CD4-positive, CD25-positive, alpha-beta regulatory T cell (primary cell): Measurements from ENCODE around the gene SETD5. TPM values are rescaled to one million over a fixed set of nuclear protein-coding genes. Genes with fewer than 3 reads are reported as not detected.
A peak's percentile ranks its signal among the peaks of the same experiment; 100 is the strongest.

Experiments
- ATAC-seq, 2 donors: fragments of 150-1000 bp; cut with Tn5 transposase; one replicate each; pipeline ENCODE4 v1.10.0; 2021; ENCODE audit warnings: low read depth in 2 of 2, moderate number of reproducible peaks in 2 of 2, moderate library complexity in 1 of 2
- DNase-seq, 3 donors: peaks; one replicate each; pipeline versions ENCODE4 v3.0.0 to v3.0.0-alpha.2; 2012 to 2022; ENCODE audit warnings: mixed read lengths in 1 of 3
- H3K27ac ChIP-seq: one replicate; pipeline ENCODE4 v1.7.0; 2013; ENCODE audit warnings: mild to moderate bottlenecking, low read length; ENCODE audit not compliant: insufficient read depth, poor library complexity, severe bottlenecking
- H3K27me3 ChIP-seq: one replicate; pipeline ENCODE4 v1.7.0; 2013; ENCODE audit warnings: low read length; ENCODE audit not compliant: control insufficient read depth, insufficient read depth
- H3K36me3 ChIP-seq: one replicate; pipeline ENCODE4 v1.7.0; 2013; ENCODE audit warnings: mild to moderate bottlenecking, low read length, moderate library complexity; ENCODE audit not compliant: control insufficient read depth, insufficient read depth
- H3K4me1 ChIP-seq: 2 replicates; pipeline ENCODE4 v1.7.0; 2013; ENCODE audit warnings: mild to moderate bottlenecking, low read length; ENCODE audit not compliant: insufficient read depth, control insufficient read depth, poor library complexity, severe bottlenecking
- H3K4me3 ChIP-seq: one replicate; pipeline ENCODE4 v1.7.0; 2013; ENCODE audit warnings: low read depth, mild to moderate bottlenecking, low read length, moderate library complexity
- H3K9me3 ChIP-seq, 2 experiments: 1 replicate in 1 of 2; 2 replicates in 1 of 2; pipeline ENCODE4 v1.7.0; 2013; ENCODE audit warnings: low read length in 2 of 2, mild to moderate bottlenecking in 1 of 2, moderate library complexity in 1 of 2; ENCODE audit not compliant: control insufficient read depth in 2 of 2
- H3K27ac Mint-ChIP-seq, 3 donors: one replicate each; pipeline ENCODE4 v1.8.0; 2020 to 2022; ENCODE audit warnings: mild to moderate bottlenecking in 3 of 3, mixed read lengths in 3 of 3, moderate library complexity in 2 of 3
- H3K27me3 Mint-ChIP-seq: one replicate; pipeline ENCODE4 v1.8.0; 2022; ENCODE audit warnings: mild to moderate bottlenecking, mixed read lengths
- H3K36me3 Mint-ChIP-seq: one replicate; pipeline ENCODE4 v1.8.0; 2020; ENCODE audit warnings: mixed read lengths
- H3K4me1 Mint-ChIP-seq, 4 donors: one replicate each; pipeline ENCODE4 v1.8.0; 2020 to 2022; ENCODE audit warnings: mixed read lengths in 4 of 4, mild to moderate bottlenecking in 1 of 4
- H3K4me3 Mint-ChIP-seq, 4 donors: one replicate each; pipeline ENCODE4 v1.8.0; 2020 to 2022; ENCODE audit warnings: mild to moderate bottlenecking in 4 of 4, mixed read lengths in 4 of 4, moderate library complexity in 3 of 4
- H3K9me3 Mint-ChIP-seq, 7 donors: one replicate each; pipeline ENCODE4 v1.8.0; 2020 to 2022; ENCODE audit warnings: mixed read lengths in 7 of 7, mild to moderate bottlenecking in 3 of 7, moderate library complexity in 2 of 7
- polyA plus RNA-seq, 4 donors: library from polyadenylated mRNA; unstranded; fragments of 300-500 nt; fragmentation: Illumina TruSeq; gene quantifications; one replicate each; pipeline ENCODE4 v1.2.3, GENCODE V29; 2021
- total RNA-seq: library from RNA; stranded (reverse); gene quantifications from one replicate; pipeline ENCODE4 v1.2.3, GENCODE V29; 2022

Gene SETD5
- total and polyA plus RNA-seq, 5 donors from 2014 or later: 17.7 to 120 (median 26.2) TPM

DNA sequence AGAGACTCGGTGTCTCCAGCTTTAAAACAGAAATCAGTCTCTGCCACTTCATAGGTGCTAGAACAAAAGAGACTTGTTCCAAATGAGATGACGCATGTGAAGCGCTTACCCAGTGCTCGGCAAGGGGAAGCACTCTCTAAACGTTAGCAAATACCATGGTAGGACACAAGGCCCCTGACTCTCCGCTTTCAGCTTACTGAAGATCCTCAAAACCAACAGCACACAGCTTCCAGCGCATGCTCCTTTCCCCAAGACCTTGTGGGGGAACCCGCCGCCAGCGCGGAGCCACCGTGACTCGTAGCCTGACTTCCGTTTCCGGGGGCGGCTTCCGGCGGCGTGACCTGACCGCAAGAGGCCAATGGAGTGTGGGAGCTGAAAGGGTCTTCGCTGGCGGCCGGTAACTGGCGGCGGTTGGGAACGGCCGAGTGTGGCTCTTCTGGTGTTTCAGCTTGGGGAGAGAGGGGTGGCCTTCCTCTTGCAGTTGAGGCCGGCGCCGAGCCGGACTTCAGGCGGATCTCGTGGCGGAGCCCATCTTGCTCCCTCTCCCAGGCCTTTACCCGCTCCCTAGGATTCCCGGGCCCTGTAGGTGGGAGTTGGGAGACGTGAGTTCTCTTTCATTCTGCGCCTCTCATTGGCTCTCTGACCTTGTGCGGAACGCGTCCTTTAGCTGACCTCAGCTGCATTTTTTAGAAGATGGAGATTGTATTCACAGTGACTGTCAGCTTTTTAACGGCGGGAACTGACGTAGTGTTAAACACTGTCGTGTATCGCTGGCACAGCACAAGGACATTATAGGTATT, 34.5 kb upstream of the SETD5 start, which contains the start of gene THUMPD3:
TSS of gene THUMPD3 (plus strand) at position 324 of the 800 bp plus-strand sequence. CDS start 2,015 bp downstream, outside the sequence.
- Mint-ChIP-seq H3K27ac (peak within 1 kb of the TSS; percentile 98 to 100 (median 99)), H3K36me3 (peaks cover 13% of the 10 kb centered on the region), H3K4me3 (peak within 1 kb of the TSS; percentile 85 to 100 (median 97)), H3K27me3 (peaks cover 8% of the 10 kb centered on the region), H3K4me1 (peaks cover 0 to 39% (median 22%) of the 10 kb centered on the region in 4 donors), H3K9me3 (no peaks in the 10 kb centered on the region)
- Histone ChIP-seq H3K4me3 (peak within 1 kb of the TSS; percentile 95), H3K4me1 (peaks cover 16% of the 10 kb centered on the region), H3K36me3 (peaks cover 18% of the 10 kb centered on the region), H3K27ac (peak within 1 kb of the TSS; percentile 94), H3K27me3 (no peaks in the 10 kb centered on the region), H3K9me3 (no peaks in the 10 kb centered on the region)
- DNase-seq (peak; percentile 86 to 95 (median 87)), ATAC-seq (peak; percentile 95 to 98)

DNA sequence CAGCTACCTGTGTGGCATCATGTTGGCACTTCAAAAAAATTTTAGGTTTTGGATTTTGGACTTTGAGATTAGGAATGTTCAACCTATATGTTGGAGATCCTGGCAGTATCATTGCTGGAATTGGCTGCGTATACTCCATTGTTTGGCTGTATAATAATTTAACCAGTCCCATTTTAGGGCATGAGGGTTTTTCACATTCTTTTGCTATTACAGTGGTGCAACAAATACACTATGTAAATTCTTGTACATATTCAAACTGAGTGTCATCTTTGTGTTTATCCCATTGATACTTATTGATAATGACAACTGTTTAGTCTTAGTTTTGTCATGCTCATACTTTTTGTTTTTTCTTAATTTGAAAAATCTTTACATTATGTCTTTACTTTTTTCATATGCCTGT, 27.9 kb upstream of the SETD5 start:
- H3K4me3 ChIP-seq: no peak overlapping the region
- no peak for DNase-seq
- no peak for ATAC-seq
- Mint-ChIP-seq H3K9me3 (no peaks in the 10 kb centered on the region), H3K4me1 (peaks cover 0 to 38% (median 26%) of the 10 kb centered on the region in 4 donors), H3K4me3 (no peak overlapping the region), H3K27me3 (no peaks in the 10 kb centered on the region), H3K36me3 (peaks cover 39% of the 10 kb centered on the region), H3K27ac (no peak overlapping the region)
- no peaks in the 10 kb centered on the region for H3K9me3 ChIP-seq
- no peaks in the 10 kb centered on the region for H3K4me1 ChIP-seq
- no peaks in the 10 kb centered on the region for H3K27me3 ChIP-seq
- peaks cover 61% of the 10 kb centered on the region for H3K36me3 ChIP-seq
- H3K27ac ChIP-seq: no peak overlapping the region

- no peak for ATAC-seq
- no peak overlapping the region for H3K27ac ChIP-seq
- H3K27me3 Mint-ChIP-seq: no peaks in the 10 kb centered on the region
- H3K4me1 ChIP-seq: no peaks in the 10 kb centered on the region
- no peaks in the 10 kb centered on the region for H3K9me3 Mint-ChIP-seq
- peak overlapping the region in 1 of 3 donors; percentile 54 for H3K27ac Mint-ChIP-seq
- DNase-seq: no peak
- no peak overlapping the region for H3K4me3 ChIP-seq
- peaks cover 81% of the 10 kb centered on the region for H3K36me3 ChIP-seq
- H3K4me3 Mint-ChIP-seq: peak overlapping the region in 1 of 4 donors; percentile 35
- no peaks in the 10 kb centered on the region for H3K9me3 ChIP-seq
- H3K27me3 ChIP-seq: no peaks in the 10 kb centered on the region
- H3K4me1 Mint-ChIP-seq: peaks cover 7 to 34% (median 20%) of the 10 kb centered on the region in 4 donors
- H3K36me3 Mint-ChIP-seq: peaks cover 67% of the 10 kb centered on the region
These were observed 23.9 kb upstream of the SETD5 start for GRCh38 chr3:9373465-9373864.

DNA sequence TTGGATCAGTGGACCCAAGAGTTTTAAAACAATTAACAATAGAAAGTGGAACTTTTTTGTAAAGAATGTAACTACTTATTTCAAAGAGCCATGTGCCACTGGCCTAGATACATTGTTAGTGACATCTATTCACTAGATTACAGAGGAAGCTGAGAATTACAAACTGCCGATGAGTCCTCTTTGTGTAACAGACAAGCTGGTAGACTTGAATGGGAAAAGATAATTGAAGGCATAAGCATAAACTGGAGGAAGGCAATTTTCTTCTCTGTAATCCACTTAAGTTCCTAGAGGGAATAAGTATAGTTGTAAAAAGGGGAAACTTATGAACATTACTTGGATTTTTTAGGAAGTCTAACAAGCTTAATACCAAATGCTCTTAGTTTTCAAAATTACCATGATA, 19.4 kb upstream of the SETD5 start:
- Mint-ChIP-seq H3K4me3 (no peak overlapping the region), H3K36me3 (peaks cover 61% of the 10 kb centered on the region), H3K27ac (peak overlapping the region in 2 of 3 donors; percentile 34 to 79), H3K27me3 (no peaks in the 10 kb centered on the region), H3K9me3 (no peaks in the 10 kb centered on the region), H3K4me1 (peaks cover 11 to 27% (median 19%) of the 10 kb centered on the region in 4 donors)
- Histone ChIP-seq H3K27me3 (no peaks in the 10 kb centered on the region), H3K4me3 (no peak overlapping the region), H3K9me3 (no peaks in the 10 kb centered on the region), H3K27ac (no peak overlapping the region), H3K36me3 (peaks cover 78% of the 10 kb centered on the region), H3K4me1 (no peaks in the 10 kb centered on the region)
- DNase-seq (no peak), ATAC-seq (no peak)

- peaks cover 5 to 24% (median 13%) of the 10 kb centered on the region in 4 donors for H3K4me1 Mint-ChIP-seq
- peaks cover 78% of the 10 kb centered on the region for H3K36me3 ChIP-seq
- no peaks in the 10 kb centered on the region for H3K4me1 ChIP-seq
- peak overlapping the region in 2 of 3 donors; percentile 51 to 72 for H3K27ac Mint-ChIP-seq
- H3K27ac ChIP-seq: no peak overlapping the region
- no peaks in the 10 kb centered on the region for H3K27me3 Mint-ChIP-seq
- H3K4me3 ChIP-seq: no peak overlapping the region
- H3K9me3 ChIP-seq: no peaks in the 10 kb centered on the region
- no peaks in the 10 kb centered on the region for H3K9me3 Mint-ChIP-seq
- DNase-seq (no peak), ATAC-seq (no peak)
- H3K27me3 ChIP-seq: no peaks in the 10 kb centered on the region
- H3K4me3 Mint-ChIP-seq: no peak overlapping the region
- H3K36me3 Mint-ChIP-seq: peaks cover 56% of the 10 kb centered on the region
These were observed 18.1 kb upstream of the SETD5 start for GRCh38 chr3:9379327-9379726.

- no peak overlapping the region for H3K4me3 Mint-ChIP-seq
- Histone ChIP-seq H3K4me1 (no peaks in the 10 kb centered on the region), H3K36me3 (peaks cover 78% of the 10 kb centered on the region), H3K4me3 (no peak overlapping the region), H3K27ac (no peak overlapping the region), H3K9me3 (no peaks in the 10 kb centered on the region), H3K27me3 (no peaks in the 10 kb centered on the region)
- no peaks in the 10 kb centered on the region for H3K9me3 Mint-ChIP-seq
- peaks cover 5 to 24% (median 12%) of the 10 kb centered on the region in 4 donors for H3K4me1 Mint-ChIP-seq
- no peaks in the 10 kb centered on the region for H3K27me3 Mint-ChIP-seq
- ATAC-seq (no peak), DNase-seq (no peak)
- H3K36me3 Mint-ChIP-seq: peaks cover 54% of the 10 kb centered on the region
- peak overlapping the region; percentile 51 to 72 (median 69) for H3K27ac Mint-ChIP-seq
These were observed 17.4 kb upstream of the SETD5 start for GRCh38 chr3:9380014-9380413.

GRCh38 chr3:9384141-9384828, 13.1 kb upstream of the SETD5 start:
- no peak for ATAC-seq
- H3K36me3 ChIP-seq: peaks cover 77% of the 10 kb centered on the region
- peak overlapping the region in 2 of 3 donors; percentile 2 to 65 for H3K27ac Mint-ChIP-seq

More at GRCh38 chr3:9384141-9384828, 13.1 kb upstream of the SETD5 start:
- H3K27me3 ChIP-seq: no peaks in the 10 kb centered on the region
- no peak overlapping the region for H3K27ac ChIP-seq
- H3K36me3 Mint-ChIP-seq: peaks cover 41% of the 10 kb centered on the region
- no peaks in the 10 kb centered on the region for H3K9me3 Mint-ChIP-seq
- no peaks in the 10 kb centered on the region for H3K9me3 ChIP-seq
- no peaks in the 10 kb centered on the region for H3K27me3 Mint-ChIP-seq
- peaks cover 4% of the 10 kb centered on the region for H3K4me1 ChIP-seq
- peaks cover 14 to 27% (median 24%) of the 10 kb centered on the region in 4 donors for H3K4me1 Mint-ChIP-seq
- DNase-seq: no peak
- no peak overlapping the region for H3K4me3 Mint-ChIP-seq
- H3K4me3 ChIP-seq: no peak overlapping the region
